Activated T-cell treated with anti-CD3 and anti-CD28 coated beads, Interleukin-2, amount 50 U/mL, for 48 hours (primary cell): ENCODE results near the gene PRSS57.
A peak's percentile ranks its signal among the peaks of the same experiment; 100 is the strongest.
"Not testable (repeated sequence)": the region's sequence is repeated elsewhere in the genome, so short reads cannot be mapped to it uniquely, and the experiment has no call there.

Experiments used
- DNase-seq, 2 experiments: peaks; one replicate each; pipeline ENCODE4 v3.0.0-alpha.2; 2020

The PRSS57 gene

GRCh38 chr19:666985-667573, 28.2 kb downstream of the PRSS57 start:
- not testable (repeated sequence) for DNase-seq

DNA sequence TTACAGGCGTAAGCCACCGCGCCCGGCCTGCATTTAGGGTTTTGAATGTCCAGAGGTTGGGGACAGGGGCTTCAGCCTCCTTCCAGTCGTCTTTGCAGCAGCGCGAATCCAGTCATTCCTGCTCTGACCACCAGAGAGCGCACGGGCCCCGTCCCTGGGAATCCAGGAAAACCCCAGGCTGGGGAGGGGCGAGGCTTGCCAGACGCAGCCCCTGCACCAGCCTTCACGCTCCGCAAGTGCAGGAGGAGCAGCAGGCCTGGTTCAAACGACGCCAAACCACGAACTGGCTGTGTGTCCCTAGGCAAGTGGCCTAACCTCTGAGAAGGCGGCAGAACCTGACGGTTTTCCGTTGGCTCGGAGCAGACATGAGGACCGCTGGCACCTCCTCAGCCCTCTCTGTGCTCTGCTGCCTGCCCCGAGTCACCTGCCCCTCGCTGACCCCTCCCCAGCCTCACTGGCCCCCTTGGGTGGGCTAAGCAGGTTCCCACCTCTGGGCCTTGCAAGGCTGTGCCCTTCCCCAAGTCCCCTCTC, 30.3 kb downstream of the PRSS57 start:
- peak; percentile 91 to 92 for DNase-seq

GRCh38 chr19:663682-664117, 31.6 kb downstream of the PRSS57 start:
- DNase-seq = no peak

DNA sequence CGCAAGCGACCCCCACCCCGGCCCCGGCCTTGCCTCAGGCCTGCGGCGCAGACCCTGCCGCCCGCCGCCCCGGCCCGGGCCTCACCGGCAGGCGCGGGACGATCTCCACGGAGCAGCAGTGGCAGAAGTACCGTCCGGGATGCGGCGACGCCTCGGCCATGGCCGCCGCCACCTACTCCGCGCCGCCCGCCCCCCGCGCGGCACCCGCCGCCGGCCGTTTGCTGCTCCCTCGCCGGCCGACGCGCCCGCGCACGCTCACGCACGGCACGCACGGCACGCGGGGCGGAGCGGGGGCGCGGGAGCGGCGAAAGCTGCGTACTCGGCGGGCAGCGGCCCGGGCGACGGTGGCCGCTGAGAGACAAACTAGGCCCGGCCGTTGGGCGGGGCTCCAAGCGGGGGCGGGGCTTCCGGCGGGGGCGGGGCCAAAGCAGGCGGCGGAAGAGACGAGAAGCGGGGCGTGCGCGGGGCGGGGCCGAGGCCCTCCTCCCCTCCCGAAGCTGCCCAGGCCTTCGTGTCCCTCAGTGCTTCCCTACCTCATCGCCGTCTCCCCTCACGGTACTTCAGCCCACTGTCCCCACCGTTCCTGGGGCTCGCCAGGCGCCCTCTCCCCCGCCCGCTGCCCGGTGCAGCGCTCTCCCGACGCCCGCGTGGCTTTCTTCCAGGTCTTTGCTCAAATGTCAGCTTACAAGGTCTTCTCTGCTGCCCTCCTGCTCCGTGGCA, 32.1 kb downstream of the PRSS57 start, which contains the start of gene RNF126:
TSS of gene RNF126 (minus strand) at position 253 of the 720 bp plus-strand sequence. CDS start at position 160, 93 bp downstream.
- DNase-seq = peak; percentile 95 to 96

- peak; percentile 81 to 82 for DNase-seq
These were observed 32.9 kb downstream of the PRSS57 start for GRCh38 chr19:662207-662961.

DNA sequence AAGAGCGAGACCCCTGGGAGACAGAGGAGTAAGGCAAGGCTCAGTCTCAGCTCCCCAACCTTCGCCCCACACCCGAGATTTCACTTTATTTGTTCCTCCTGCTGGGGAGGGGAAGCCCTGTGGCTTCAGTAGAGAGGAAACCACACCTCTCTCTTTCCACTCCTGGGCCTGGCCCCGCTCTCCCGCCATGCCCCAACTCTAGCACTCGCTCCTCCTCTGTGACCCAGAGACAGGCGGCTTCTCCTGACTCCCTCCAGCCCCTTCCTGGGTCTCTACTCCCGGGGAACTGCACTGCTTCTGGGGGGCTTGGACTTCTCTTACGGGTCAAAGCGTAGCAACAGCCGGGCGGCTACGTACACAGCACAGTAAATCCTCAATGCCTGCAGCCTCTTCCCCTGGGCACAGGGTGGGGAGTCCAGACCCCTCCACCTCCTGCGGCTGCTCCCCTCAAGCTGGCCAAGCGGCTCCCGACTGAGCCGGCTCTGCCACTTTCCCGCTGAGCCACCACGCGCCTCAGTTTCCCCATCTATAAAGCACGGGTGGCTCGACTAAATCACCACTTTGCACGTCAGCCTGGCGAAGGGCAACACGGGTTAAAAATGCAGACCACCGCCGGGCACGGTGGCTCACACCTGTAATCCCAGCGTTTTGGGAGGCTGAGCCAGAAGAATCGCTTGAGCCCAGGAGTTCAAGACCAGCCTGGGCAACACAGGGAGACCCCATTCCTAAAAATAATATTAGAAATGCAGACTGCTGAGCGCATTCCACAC, 33.6 kb downstream of the PRSS57 start:
- DNase-seq = peak; percentile 76 to 77

GRCh38 chr19:660793-661426, 34.3 kb downstream of the PRSS57 start:
- peak in 1 of 2 experiments; percentile 42 for DNase-seq

- DNase-seq = no peak
These were observed 36.1 kb downstream of the PRSS57 start for GRCh38 chr19:658916-659839.

GRCh38 chr19:658059-658839, 37.0 kb downstream of the PRSS57 start:
- DNase-seq = no peak

DNA sequence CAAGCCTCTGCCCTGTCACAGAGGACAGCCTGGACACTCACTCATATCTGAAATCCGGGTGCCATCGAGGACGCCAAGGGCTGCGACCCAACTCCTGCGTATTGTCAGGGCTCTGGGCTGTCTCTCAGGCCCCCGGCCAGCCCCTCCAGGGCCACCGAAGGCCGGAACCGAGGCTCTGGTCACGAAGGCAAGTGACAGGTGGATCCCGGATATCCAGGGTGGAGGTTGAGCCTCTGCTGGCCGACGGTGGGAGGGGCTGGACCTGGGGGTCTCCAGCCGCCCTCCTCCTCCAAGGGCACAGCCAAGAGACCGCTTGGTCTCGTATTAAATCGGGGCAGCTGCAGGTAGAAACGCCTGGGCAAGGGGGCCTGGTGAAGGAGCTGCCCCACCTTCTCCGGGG, 37.6 kb downstream of the PRSS57 start:
- DNase-seq = no peak

- no peak for DNase-seq
These were observed 38.3 kb downstream of the PRSS57 start for GRCh38 chr19:656751-657559.

DNA sequence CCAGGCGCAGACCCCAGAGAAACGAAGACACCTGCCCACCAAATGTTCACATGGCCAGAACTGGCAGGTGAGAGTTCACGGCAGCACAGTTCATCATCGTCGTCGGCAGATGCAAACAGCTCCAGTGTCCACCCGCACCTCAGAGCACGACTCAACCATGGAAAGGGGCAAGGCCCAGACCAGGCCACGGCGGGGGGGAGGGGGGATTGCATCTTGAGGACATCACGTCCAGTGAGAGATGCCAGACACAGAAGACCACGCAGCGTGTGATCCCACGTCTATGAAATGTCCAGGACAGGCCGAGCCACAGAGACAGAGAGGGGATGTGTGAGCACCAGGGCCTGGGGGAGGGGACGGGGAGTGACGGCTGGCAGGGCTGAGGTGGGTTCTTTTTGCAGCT, 39.6 kb downstream of the PRSS57 start:
- DNase-seq = no peak

GRCh38 chr19:653425-653824, 41.8 kb downstream of the PRSS57 start:
- DNase-seq = no peak

- no peak for DNase-seq
These were observed 42.5 kb downstream of the PRSS57 start for GRCh38 chr19:652467-653389.

DNA sequence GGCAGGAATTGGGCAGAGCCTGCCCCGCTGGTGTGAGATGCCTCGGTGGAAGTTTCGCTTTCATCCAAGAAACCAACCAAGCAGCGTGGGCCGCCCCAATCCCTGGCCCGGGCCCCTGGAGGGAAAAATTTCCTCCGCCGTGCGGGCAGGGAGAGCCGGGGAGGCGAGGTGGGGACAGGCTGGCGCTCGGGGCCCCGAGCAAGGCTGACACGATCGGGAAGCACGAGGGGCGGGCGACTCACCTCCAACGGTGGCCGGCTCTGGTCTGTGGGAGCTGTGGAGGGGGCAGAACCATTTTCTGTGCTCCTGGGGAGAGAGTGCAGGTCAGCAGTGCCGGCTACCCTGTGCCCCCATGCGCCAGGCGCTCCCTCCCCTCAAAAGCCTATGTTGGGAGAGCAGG, 43.3 kb downstream of the PRSS57 start:
- DNase-seq = no peak

GRCh38 chr19:651114-651818, 44.0 kb downstream of the PRSS57 start:
- no peak for DNase-seq

DNA sequence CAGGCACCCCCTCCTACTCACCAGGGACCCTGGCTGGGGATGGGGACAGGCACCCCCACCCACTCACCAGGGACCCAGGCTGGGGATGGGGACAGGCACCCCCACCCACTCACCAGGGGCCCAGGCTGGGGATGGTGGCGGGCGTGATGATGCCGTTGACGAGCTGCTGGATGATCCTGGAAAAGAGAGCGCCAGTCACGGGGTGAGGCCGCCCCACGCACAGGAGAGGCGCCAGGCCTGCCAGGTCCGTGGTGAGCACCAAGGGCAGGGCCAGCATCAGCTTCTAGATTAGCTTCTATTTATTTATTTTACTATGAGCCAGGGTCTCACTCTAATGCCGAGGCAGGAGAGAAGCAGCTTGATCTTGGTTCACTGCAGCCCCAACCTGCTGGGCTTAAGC, 45.1 kb downstream of the PRSS57 start:
- no peak for DNase-seq
